Stimulated activated naive B cell treated with anti-CD40 and anti-IgM and Interleukin-4, amounts not matched to agents 10 μg/mL and 1 μg/mL and 100 μg/mL, for 72 hours (primary cell): ENCODE results near the gene SERINC2.
"Not testable (repeated sequence)": the region's sequence is repeated elsewhere in the genome, so short reads cannot be mapped to it uniquely, and the experiment has no call there.

ENCODE experiments used
- ATAC-seq, 2 donors: fragments of 150-1000 bp; cut with Tn5 transposase; replicated peaks; 2 replicates each; pipeline ENCODE4 v1.10.0; 2021; ENCODE audit warnings: moderate library complexity in 1 of 2
- DNase-seq: peaks from one replicate; pipeline ENCODE4 v3.0.0; 2021
- H3K27ac Mint-ChIP-seq: one replicate; pipeline ENCODE4 v1.8.0; 2022; ENCODE audit warnings: mild to moderate bottlenecking, mixed read lengths
- H3K27me3 Mint-ChIP-seq, 2 donors: one replicate each; pipeline ENCODE4 v1.8.0; 2022; ENCODE audit warnings: mixed read lengths in 2 of 2
- H3K36me3 Mint-ChIP-seq, 2 donors: one replicate each; pipeline ENCODE4 v1.8.0; 2022; ENCODE audit warnings: mixed read lengths in 2 of 2, mild to moderate bottlenecking in 1 of 2
- H3K4me1 Mint-ChIP-seq, 2 donors: one replicate each; pipeline ENCODE4 v1.8.0; 2022; ENCODE audit warnings: mixed read lengths in 2 of 2, mild to moderate bottlenecking in 1 of 2
- H3K4me3 Mint-ChIP-seq, 2 donors: one replicate each; pipeline ENCODE4 v1.8.0; 2022; ENCODE audit warnings: mild to moderate bottlenecking in 2 of 2, mixed read lengths in 2 of 2, moderate library complexity in 1 of 2
- H3K9me3 Mint-ChIP-seq, 2 donors: one replicate each; pipeline ENCODE4 v1.8.0; 2022; ENCODE audit warnings: mixed read lengths in 2 of 2, mild to moderate bottlenecking in 1 of 2

Gene SERINC2

DNA sequence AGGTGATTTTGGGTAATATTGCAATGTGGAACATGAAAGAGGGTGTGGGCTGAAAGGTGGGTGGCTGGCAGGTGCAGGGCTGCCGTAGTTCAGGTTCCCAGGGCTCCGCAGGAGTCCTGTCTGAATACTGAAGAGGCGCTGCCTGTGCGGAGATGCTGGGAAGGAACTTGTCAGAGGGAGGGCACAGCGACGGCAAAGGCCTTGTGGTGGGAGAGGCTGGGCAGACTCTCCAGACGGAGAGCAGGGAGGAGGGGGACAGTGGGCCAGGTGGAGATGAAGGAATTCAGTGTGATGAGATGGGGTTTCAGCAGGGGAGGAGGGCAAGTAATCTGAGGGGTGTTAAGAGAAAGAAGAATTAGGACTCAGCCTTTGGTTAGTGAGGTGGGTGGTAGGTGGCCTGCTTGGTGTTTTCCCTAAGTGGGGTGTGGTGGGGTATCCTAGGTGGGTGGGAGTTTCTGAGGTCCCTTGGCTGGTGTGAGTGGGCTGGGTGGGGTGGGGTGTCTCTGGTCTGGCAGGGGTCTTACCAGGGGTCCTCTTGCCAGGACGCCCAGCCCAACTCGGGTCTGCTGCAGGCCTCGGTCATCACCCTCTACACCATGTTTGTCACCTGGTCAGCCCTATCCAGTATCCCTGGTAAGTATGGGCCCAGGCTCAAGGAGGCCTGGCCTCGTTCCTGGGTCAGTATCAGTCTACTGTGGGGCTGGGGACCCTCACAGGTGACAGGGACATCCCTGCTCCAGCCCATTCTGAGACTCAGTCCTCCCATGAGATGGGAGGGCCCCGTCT lies 15.6 kb downstream of the SERINC2 start:
- no peaks in the 10 kb centered on the region for H3K27me3 Mint-ChIP-seq
- H3K4me3 Mint-ChIP-seq: no peak overlapping the region
- ATAC-seq (peak in 1 of 2 donors; percentile 31), DNase-seq (no peak)
- H3K27ac Mint-ChIP-seq: peak overlapping the region; percentile 78
- H3K9me3 Mint-ChIP-seq: no peaks in the 10 kb centered on the region
- peaks cover 0 to 1% of the 10 kb centered on the region in 2 donors for H3K36me3 Mint-ChIP-seq
- H3K4me1 Mint-ChIP-seq: peaks cover 23 to 37% of the 10 kb centered on the region in 2 donors

DNA sequence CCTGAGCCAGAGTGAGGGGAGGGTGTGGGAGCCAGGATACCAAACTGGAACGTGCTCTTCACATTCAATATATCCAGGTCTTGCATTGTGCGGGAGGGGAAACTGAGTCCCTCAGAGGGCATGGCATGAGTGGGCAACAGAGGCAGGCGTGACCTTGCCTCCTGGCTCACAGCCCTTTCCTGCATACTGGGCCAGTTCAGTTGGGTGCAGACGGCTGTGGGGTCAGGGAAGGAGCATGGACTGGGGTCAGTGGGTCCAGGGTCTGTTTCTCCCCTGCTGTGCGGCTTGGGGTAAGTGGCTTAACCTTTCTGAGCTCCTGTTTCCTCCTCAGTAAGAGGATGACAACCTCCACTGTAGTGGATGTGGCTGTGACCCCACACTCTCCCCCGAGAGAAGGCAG lies 16.6 kb downstream of the SERINC2 start:
- Mint-ChIP-seq H3K27me3 (no peaks in the 10 kb centered on the region), H3K9me3 (no peaks in the 10 kb centered on the region), H3K36me3 (peaks cover 0 to 1% of the 10 kb centered on the region in 2 donors), H3K4me3 (no peak overlapping the region), H3K27ac (no peak overlapping the region), H3K4me1 (peaks cover 17 to 37% of the 10 kb centered on the region in 2 donors)
- ATAC-seq (no peak), DNase-seq (no peak)

DNA sequence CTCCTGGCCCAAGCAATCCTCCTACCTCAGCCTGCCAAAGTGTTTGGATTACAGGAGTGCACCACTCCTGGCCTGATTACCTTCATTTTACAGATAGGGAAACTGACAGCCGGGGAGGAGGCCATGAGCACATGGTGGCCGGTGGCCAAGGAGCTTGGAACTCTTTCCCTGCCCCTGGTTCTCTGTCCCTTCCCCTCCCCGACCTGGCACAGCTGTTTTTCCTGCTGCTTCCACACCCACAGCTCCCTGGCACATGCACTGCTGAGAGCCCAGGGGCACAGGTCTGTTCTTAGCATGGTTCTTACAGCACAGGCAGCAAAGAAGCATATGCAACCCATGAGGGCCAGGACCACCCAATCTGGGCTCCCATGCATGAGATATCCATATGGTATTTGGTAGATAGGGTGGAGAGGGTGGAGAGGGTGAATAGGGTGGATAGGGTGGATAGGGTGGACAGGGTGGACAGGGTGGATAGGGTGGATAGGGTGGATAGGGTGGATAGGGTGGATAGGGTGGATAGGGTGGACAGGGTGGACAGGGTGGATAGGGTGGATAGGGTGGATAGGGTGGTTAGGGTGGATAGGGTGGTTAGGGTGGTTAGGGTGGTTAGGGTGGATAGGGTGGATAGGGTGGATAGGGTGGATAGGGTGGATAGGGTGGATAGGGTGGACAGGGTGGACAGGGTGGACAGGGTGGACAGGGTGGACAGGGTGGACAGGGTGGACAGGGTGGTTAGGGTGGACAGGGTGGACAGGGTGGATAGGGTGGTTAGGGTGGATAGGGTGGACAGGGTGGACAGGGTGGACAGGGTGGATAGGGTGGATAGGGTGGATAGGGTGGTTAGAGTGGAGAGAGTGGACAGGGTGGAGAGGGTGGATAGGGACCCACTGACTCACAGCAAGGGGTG lies 18.6 kb downstream of the SERINC2 start:
- H3K36me3 Mint-ChIP-seq, DNase-seq, H3K27me3 Mint-ChIP-seq, H3K9me3 Mint-ChIP-seq, H3K4me3 Mint-ChIP-seq, H3K27ac Mint-ChIP-seq, ATAC-seq: not testable (repeated sequence)
- H3K4me1 Mint-ChIP-seq: peaks cover 12 to 33% of the 10 kb centered on the region in 2 donors

DNA sequence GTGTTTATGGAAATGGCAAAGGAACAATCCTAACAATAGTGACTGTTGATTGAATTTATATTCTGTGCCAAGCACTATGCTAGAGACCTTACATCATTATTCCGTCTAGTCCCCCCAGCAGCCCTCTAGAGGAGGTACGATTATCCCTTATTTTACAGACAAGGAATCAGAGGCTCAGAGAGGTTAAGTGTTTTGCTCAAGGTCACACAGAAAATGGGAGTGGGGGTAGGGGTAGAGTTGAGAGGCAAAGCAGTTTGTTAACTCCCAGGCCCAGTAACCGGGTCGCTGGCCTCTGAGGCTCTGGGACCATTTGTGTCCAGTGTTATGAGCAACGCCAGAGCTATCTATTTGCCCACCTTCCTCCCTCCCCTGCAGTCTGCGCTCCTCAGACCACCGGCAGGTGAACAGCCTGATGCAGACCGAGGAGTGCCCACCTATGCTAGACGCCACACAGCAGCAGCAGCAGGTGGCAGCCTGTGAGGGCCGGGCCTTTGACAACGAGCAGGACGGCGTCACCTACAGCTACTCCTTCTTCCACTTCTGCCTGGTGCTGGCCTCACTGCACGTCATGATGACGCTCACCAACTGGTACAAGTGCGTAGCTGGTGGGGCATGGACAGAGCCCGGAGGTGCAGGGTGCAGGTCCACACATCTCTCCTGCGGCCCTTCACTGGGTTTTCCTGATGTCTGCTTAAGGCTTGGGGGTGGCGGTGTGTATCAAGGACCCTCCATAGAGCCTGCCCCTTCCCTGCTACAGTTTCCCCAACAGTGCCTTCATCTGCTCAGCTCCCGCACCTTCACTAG lies 19.8 kb downstream of the SERINC2 start:
- Mint-ChIP-seq H3K4me1 (peaks cover 11 to 33% of the 10 kb centered on the region in 2 donors), H3K27me3 (no peaks in the 10 kb centered on the region), H3K36me3 (peaks cover 0 to 1% of the 10 kb centered on the region in 2 donors), H3K4me3 (no peak overlapping the region), H3K27ac (no peak overlapping the region), H3K9me3 (no peaks in the 10 kb centered on the region)
- DNase-seq: no peak
- no peak for ATAC-seq

DNA sequence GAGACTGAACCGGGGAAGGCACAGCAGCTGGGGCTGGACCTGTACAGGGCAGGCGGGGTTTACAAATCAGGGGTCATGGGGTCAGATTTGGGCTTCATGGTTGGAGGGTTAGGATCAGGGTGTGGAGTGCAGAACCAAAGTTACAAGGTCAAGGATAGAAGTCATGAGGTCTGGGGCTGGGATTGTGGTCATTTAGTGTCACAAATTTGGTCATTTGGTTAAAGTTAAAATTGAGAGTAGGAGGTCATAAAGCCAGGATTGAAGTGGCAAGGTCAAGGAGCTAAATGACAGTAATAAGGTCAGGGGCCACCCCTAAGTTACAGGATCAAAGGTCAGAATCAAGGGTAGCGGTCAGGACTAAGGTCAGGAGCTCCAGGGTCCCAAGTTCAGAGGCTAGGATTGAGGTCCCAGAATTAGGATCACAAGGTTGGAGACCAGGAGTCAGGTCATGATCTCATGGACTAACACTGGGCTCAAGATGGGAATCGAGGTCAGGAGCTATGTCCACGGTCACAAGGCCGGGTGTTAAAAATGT lies 20.4 kb downstream of the SERINC2 start:
- Mint-ChIP-seq H3K4me3 (no peak overlapping the region), H3K4me1 (peaks cover 7 to 27% of the 10 kb centered on the region in 2 donors), H3K27ac (no peak overlapping the region), H3K27me3 (no peaks in the 10 kb centered on the region), H3K36me3 (peaks cover 0 to 1% of the 10 kb centered on the region in 2 donors), H3K9me3 (no peaks in the 10 kb centered on the region)
- DNase-seq: no peak
- ATAC-seq: no peak

DNA sequence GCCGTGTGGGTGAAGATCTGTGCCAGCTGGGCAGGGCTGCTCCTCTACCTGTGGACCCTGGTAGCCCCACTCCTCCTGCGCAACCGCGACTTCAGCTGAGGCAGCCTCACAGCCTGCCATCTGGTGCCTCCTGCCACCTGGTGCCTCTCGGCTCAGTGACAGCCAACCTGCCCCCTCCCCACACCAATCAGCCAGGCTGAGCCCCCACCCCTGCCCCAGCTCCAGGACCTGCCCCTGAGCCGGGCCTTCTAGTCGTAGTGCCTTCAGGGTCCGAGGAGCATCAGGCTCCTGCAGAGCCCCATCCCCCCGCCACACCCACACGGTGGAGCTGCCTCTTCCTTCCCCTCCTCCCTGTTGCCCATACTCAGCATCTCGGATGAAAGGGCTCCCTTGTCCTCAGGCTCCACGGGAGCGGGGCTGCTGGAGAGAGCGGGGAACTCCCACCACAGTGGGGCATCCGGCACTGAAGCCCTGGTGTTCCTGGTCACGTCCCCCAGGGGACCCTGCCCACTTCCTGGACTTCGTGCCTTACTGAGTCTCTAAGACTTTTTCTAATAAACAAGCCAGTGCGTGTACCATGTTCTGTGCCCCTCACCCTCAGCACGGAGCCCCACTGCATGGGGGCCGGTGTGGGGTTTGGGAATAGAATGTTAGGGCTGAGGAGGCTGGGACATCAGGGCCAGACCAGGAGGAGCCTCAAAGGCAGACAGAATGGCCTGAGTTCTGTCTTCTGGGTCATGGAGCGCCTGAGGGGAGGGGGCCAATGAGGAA lies 21.3 kb downstream of the SERINC2 start:
- ATAC-seq: peak in 1 of 2 donors; percentile 34
- Mint-ChIP-seq H3K4me1 (peaks cover 5 to 25% of the 10 kb centered on the region in 2 donors), H3K27me3 (no peaks in the 10 kb centered on the region)

DNA sequence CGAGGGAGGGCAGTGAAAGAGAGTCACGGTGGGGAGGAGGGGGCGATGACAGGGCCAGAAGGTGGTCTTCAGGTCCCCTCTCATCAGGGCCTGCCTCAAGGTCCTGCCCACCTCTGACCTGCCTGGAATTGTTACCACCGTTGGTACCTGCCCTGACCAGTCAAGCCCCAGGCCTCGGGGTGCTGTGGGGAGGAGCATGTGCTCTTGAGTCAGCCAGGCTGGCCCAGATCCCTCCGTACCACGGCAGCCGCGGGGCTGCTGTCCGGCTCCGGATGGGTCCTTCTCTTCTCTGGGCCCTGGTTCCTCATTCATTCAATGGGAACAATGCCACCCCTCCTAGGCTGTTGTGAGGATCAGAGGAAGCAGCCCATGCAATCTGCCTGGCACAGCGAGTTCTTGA lies 22.0 kb downstream of the SERINC2 start:
- peaks cover 6 to 25% of the 10 kb centered on the region in 2 donors for H3K4me1 Mint-ChIP-seq
- H3K36me3 Mint-ChIP-seq: peaks cover 0 to 1% of the 10 kb centered on the region in 2 donors
- ATAC-seq (no peak), DNase-seq (no peak)
- H3K9me3 Mint-ChIP-seq: no peaks in the 10 kb centered on the region
- H3K4me3 Mint-ChIP-seq: no peak overlapping the region
- no peak overlapping the region for H3K27ac Mint-ChIP-seq
- no peaks in the 10 kb centered on the region for H3K27me3 Mint-ChIP-seq

More for the DNA sequence above, 21.3 kb downstream of the SERINC2 start:
- H3K4me3 Mint-ChIP-seq: peak overlapping the region in 1 of 2 donors; percentile 37
- DNase-seq: no peak
- H3K36me3 Mint-ChIP-seq: peaks cover 0 to 1% of the 10 kb centered on the region in 2 donors
- H3K27ac Mint-ChIP-seq: no peak overlapping the region
- no peaks in the 10 kb centered on the region for H3K9me3 Mint-ChIP-seq

DNA sequence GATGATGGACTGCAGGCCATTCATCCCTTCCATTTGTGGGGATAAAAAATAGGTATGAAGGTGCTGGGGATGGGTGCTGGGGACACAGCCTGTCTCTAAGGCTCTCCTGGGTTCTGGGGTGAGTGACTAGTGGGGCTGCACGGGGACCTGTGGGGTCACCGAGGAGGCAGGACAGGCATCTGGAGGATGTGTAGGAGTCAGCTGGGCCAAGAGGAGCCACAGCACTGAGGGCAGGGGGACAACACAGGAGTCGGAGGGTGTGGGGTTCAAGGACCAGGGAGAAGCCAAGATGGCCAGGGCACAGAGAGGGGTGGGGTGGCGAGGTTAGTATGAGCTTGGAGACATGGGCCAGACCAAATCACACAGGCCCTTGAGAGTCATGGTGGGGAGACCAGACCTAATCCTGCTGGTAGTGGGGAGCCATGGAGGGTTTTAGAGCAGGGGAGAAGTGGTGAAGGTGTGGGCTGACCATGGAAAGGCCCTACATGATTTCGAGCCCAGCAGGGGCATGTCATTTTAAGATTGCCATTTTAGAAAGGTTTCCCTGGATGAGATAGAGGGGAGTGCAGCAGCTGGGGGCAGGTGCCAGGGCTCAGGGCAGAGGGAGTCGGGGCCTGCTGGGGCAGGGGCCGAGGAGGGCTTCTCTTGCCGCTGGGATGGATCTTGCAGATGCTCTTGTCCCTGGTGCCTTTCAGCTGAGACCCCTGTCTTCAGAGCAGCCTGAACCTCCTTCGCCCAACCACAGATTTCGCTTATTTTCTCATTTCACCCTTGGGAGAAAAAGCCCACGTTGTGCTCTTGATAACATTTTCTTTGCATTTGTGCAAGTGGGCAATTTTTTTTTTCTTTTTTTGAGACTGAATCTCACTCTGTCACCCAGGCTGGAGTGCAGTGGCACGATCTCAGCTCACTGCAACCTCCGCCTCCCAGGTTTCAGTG lies 22.7 kb downstream of the SERINC2 start:
- Mint-ChIP-seq H3K4me3 (no peak overlapping the region), H3K27me3 (no peaks in the 10 kb centered on the region), H3K27ac (no peak overlapping the region), H3K9me3 (no peaks in the 10 kb centered on the region), H3K36me3 (peaks cover 0 to under 1% of the 10 kb centered on the region in 2 donors), H3K4me1 (peaks cover 6 to 26% of the 10 kb centered on the region in 2 donors)
- DNase-seq (no peak), ATAC-seq (no peak)

DNA sequence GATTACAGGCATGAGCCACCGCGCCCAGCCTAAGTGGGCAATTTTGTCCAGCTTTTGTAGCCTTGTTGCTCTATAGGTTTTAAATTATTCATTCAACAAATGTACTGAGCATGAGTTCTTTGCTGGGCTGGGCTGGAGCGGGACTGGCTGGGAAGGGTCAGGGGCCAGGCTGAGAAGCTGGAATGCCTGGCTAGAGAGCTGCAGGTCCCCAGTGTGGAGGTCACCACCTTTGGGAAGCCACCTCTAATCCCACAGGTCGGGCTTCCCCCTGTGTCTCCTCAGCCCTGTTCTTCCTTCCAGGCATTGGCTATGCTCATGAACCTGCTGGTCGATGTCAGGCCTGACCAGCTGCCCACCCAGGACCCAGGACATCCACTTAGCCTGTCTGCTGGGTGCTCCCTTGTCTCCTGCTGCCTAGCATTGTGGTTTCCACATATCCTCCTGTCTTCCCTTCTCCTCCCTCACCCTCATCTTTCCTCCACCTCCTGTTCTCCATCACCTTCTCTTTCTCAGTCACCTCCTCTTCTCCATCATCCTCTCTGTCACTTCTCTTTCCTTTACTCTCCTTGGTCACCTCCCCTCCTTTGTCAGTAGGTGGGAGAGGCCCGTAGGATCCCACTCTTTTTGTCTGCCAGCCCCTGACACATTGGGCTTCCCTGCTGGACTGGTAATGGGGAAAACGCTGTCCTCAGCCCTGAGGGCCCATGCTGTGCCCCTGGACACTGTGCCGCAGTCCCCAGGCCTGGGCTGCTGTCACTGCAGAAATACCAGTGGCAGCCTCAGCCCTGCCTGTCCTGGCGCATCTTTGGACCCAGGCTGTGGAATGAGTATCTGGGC lies 23.8 kb downstream of the SERINC2 start:
- Mint-ChIP-seq H3K9me3 (no peaks in the 10 kb centered on the region), H3K27ac (no peak overlapping the region), H3K27me3 (no peaks in the 10 kb centered on the region), H3K36me3 (no peaks in the 10 kb centered on the region), H3K4me3 (no peak overlapping the region), H3K4me1 (peaks cover 10 to 37% of the 10 kb centered on the region in 2 donors)
- DNase-seq (no peak), ATAC-seq (no peak)

DNA sequence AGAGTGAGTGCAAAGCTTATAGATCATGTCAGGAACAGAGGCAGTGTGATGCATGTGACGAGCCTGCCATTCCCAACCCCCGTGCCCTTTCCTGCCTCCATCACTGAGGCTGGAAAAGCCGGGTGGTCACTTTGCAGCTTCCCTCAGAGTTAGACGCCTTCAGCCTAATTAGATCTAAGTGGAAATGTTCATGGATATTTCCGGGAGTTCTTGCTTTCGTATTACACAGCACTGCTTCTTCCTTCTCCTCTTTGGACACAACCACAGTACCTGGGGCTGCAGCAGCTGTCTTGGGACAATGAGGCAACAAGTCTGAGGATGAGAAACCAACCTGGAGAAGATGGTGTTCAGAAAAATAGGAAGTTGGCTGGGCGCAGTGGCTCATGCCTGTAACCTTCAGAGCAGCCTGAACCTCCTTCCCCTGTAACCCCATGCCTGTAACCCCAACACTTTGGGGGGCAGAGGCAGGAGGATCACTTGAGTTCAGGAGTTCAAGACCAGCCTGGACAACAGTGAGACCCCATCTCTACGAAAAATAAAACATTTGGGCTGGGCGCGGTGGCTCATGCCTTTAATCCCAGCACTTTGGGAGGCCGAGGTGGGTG lies 24.5 kb downstream of the SERINC2 start:
- no peak overlapping the region for H3K27ac Mint-ChIP-seq
- H3K27me3 Mint-ChIP-seq: no peaks in the 10 kb centered on the region
- H3K4me3 Mint-ChIP-seq: no peak overlapping the region
- H3K9me3 Mint-ChIP-seq: no peaks in the 10 kb centered on the region
- no peak for ATAC-seq
- no peak for DNase-seq
- H3K36me3 Mint-ChIP-seq: no peaks in the 10 kb centered on the region
- peaks cover 11 to 43% of the 10 kb centered on the region in 2 donors for H3K4me1 Mint-ChIP-seq

DNA sequence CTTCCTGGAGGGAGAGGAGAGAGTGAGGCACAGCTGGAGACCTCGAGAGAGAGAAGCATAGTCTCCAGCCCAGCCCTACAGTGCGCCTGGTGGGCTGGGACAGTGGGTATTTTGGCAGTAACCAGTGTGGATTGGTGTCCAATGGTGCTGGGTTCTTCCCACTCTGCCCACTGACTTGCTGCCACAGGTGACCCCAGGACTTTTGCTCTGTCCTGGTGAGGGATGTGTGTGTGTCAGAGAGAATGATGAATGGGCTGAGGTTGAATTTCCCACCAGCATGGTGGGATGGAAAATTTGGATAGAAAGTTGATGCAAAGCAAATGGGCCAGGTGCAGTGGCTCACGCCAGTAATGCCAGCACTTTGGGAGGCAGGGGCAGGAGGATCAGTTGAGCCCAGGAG lies 26.3 kb downstream of the SERINC2 start:
- DNase-seq (no peak), ATAC-seq (no peak)
- Mint-ChIP-seq H3K27ac (no peak overlapping the region), H3K9me3 (peaks cover 0 to 1% of the 10 kb centered on the region in 2 donors), H3K4me3 (no peak overlapping the region), H3K4me1 (peaks cover 8 to 32% of the 10 kb centered on the region in 2 donors), H3K27me3 (no peaks in the 10 kb centered on the region), H3K36me3 (no peaks in the 10 kb centered on the region)
